IMR-90 (cell line): ENCODE data around the gene PCCA. TPM values are rescaled to one million over a fixed set of nuclear protein-coding genes. Genes with fewer than 3 reads are reported as not detected.

Experiments
- ATAC-seq: fragments of 200-7000 bp; cut with Tn5 transposase; 2 replicates; pipeline ENCODE4 v1.9.1; 2020; ENCODE audit warnings: low read depth, mild to moderate bottlenecking, moderate library complexity
- BruUV-seq: library from RNA; stranded (reverse); fragments of 400-500 nt; replicated peaks from 2 replicates; lab custom pipeline; 2021; lab: Mats Ljungman, UMichigan
- CTCF ChIA-PET: fragments of 300-600 bp; formaldehyde crosslinking; extraction: SDS; loops from one replicate; lab custom pipeline; 2021; ENCODE audit warnings: antibody characterized with exemption; lab: Yijun Ruan, JAX
- POLR2A ChIA-PET: fragments of 300-600 bp; sonication (Branson Sonifier 250); formaldehyde crosslinking; loops from one replicate; lab custom pipeline; 2022; ENCODE audit warnings: antibody characterized with exemption; ENCODE audit not compliant: unreplicated experiment; lab: Charles Lee
- DNase-seq: peaks from one replicate; pipeline ENCODE4 v3.0.0; 2013
- H2AFZ ChIP-seq: replicated peaks from 2 replicates; pipeline ENCODE3; 2013; ENCODE audit warnings: low read length, mild to moderate bottlenecking; ENCODE audit not compliant: poor library complexity
- H2AK5ac ChIP-seq: 2 replicates; pipeline ENCODE4 v1.6.1; 2013; ENCODE audit warnings: low read depth, low read length, inconsistent platforms
- H2AK9ac ChIP-seq: replicated peaks from 2 replicates; pipeline ENCODE3; 2013; ENCODE audit warnings: mild to moderate bottlenecking, low read depth, low read length, moderate library complexity; ENCODE audit not compliant: poor library complexity
- H2BK120ac ChIP-seq: 2 replicates; pipeline ENCODE4 v1.6.1; 2013; ENCODE audit warnings: low read depth, low read length, inconsistent platforms
- H2BK15ac ChIP-seq: 3 replicates; pipeline ENCODE4 v1.6.1; 2013; ENCODE audit warnings: low read depth, low read length, inconsistent platforms
- H2BK20ac ChIP-seq: 2 replicates; pipeline ENCODE4 v1.6.1; 2013; ENCODE audit warnings: low read depth, mild to moderate bottlenecking, inconsistent platforms, low read length, moderate library complexity
- H2BK5ac ChIP-seq: 2 replicates; pipeline ENCODE4 v1.6.1; 2013; ENCODE audit warnings: mild to moderate bottlenecking, low read depth, low read length, inconsistent platforms; ENCODE audit not compliant: poor library complexity, severe bottlenecking
- H3K14ac ChIP-seq: replicated peaks from 2 replicates; pipeline ENCODE4 v1.6.1; 2013; ENCODE audit warnings: low read depth, low read length, inconsistent platforms
- H3K18ac ChIP-seq: 2 replicates; pipeline ENCODE4 v1.6.1; 2013; ENCODE audit warnings: low read depth, low read length, control low read depth
- H3K23ac ChIP-seq: 2 replicates; pipeline ENCODE4 v1.6.1; 2013; ENCODE audit warnings: low read depth, low read length, inconsistent platforms
- H3K27ac ChIP-seq: 2 replicates; pipeline ENCODE4 v1.5.1; 2013; ENCODE audit warnings: mild to moderate bottlenecking, control low read depth, low read length; ENCODE audit not compliant: insufficient read depth
- H3K27me3 ChIP-seq: 2 replicates; pipeline ENCODE4 v1.6.1; 2013; ENCODE audit warnings: low read length; ENCODE audit not compliant: control insufficient read depth, insufficient read depth
- H3K36me3 ChIP-seq: 2 replicates; pipeline ENCODE4 v1.6.1; 2013; ENCODE audit warnings: low read length, mixed read lengths; ENCODE audit not compliant: control insufficient read depth, insufficient read depth
- H3K4ac ChIP-seq: 2 replicates; pipeline ENCODE4 v1.6.1; 2013; ENCODE audit warnings: low read depth, low read length, inconsistent platforms
- H3K4me1 ChIP-seq: 2 replicates; pipeline ENCODE4 v1.6.1; 2013; ENCODE audit warnings: low read length, mixed read lengths; ENCODE audit not compliant: control insufficient read depth, insufficient read depth
- H3K4me2 ChIP-seq: 2 replicates; pipeline ENCODE4 v1.6.1; 2013; ENCODE audit warnings: low read depth, mild to moderate bottlenecking, control low read depth, low read length, moderate library complexity
- H3K4me3 ChIP-seq: 2 replicates; pipeline ENCODE4 v1.5.1; 2013; ENCODE audit warnings: low read depth, mild to moderate bottlenecking, control low read depth, low read length, moderate library complexity; ENCODE audit not compliant: insufficient read depth
- H3K56ac ChIP-seq: 2 replicates; pipeline ENCODE4 v1.6.1; 2013; ENCODE audit warnings: low read length, inconsistent platforms; ENCODE audit not compliant: insufficient read depth; ENCODE audit errors: extremely low read depth
- H3K79me1 ChIP-seq, 2 experiments: 2 replicates each; pipeline ENCODE4 v1.6.1; 2013; ENCODE audit warnings: low read length in 2 of 2, inconsistent platforms in 1 of 2, low read depth in 1 of 2
- H3K9ac ChIP-seq: 2 replicates; pipeline ENCODE4 v1.6.1; 2013; ENCODE audit warnings: low read depth, low read length, control low read depth
- H3K9me1 ChIP-seq: 2 replicates; pipeline ENCODE4 v1.6.1; 2013; ENCODE audit warnings: low read length, inconsistent platforms; ENCODE audit not compliant: insufficient read depth
- H3K9me3 ChIP-seq: 2 replicates; pipeline ENCODE4 v1.6.1; 2013; ENCODE audit warnings: low read length; ENCODE audit not compliant: control insufficient read depth, insufficient read depth
- H4K20me1 ChIP-seq: 2 replicates; pipeline ENCODE4 v1.6.1; 2013; ENCODE audit warnings: low read length, inconsistent platforms; ENCODE audit not compliant: insufficient read depth
- H4K5ac ChIP-seq: 2 replicates; pipeline ENCODE4 v1.6.1; 2013; ENCODE audit warnings: mild to moderate bottlenecking, low read depth, low read length, control low read depth
- H4K8ac ChIP-seq, 2 experiments: 2 replicates each; pipeline ENCODE4 v1.6.1; 2013; ENCODE audit warnings: low read depth in 2 of 2, low read length in 2 of 2, control low read depth in 1 of 2, inconsistent platforms in 1 of 2
- H4K91ac ChIP-seq: 2 replicates; pipeline ENCODE4 v1.6.1; 2013; ENCODE audit warnings: low read depth, low read length, inconsistent platforms; ENCODE audit not compliant: insufficient read depth
- BHLHE40 ChIP-seq: fragments of 150-350 bp; IDR thresholded peaks from 2 replicates; pipeline ENCODE4 v1.6.1; 2016; ENCODE audit warnings: mild to moderate bottlenecking, low read depth, low read length
- CEBPB ChIP-seq: IDR thresholded peaks from 2 replicates; pipeline ENCODE4 v1.6.1; 2012; ENCODE audit warnings: low read depth, low read length, improper control_type of control experiment
- CHD1 ChIP-seq: IDR thresholded peaks from 2 replicates; pipeline ENCODE4 v1.6.1; 2012; ENCODE audit warnings: low read depth, low read length, improper control_type of control experiment
- CTCF ChIP-seq: conservative IDR thresholded peaks from 2 replicates; pipeline ENCODE4 v1.5.1; 2012; ENCODE audit warnings: mild to moderate bottlenecking, low read depth, low read length, improper control_type of control experiment
- ELK1 ChIP-seq: fragments of 150-350 bp; IDR thresholded peaks from 2 replicates; pipeline ENCODE4 v1.6.1; 2016; ENCODE audit warnings: low read depth, mild to moderate bottlenecking, low read length, moderate library complexity, borderline replicate concordance
- FOS ChIP-seq: fragments of 150-350 bp; IDR thresholded peaks from 2 replicates; pipeline ENCODE4 v1.6.1; 2016; ENCODE audit warnings: low read depth, low read length
- MAFK ChIP-seq: IDR thresholded peaks from 2 replicates; pipeline ENCODE4 v1.6.1; 2012; ENCODE audit warnings: low read depth, low read length, improper control_type of control experiment
- MAZ ChIP-seq: IDR thresholded peaks from 2 replicates; pipeline ENCODE4 v1.6.1; 2012; ENCODE audit warnings: low read depth, mild to moderate bottlenecking, low read length, improper control_type of control experiment, moderate library complexity, borderline replicate concordance
- MXI1 ChIP-seq: IDR thresholded peaks from 2 replicates; pipeline ENCODE4 v1.6.1; 2012; ENCODE audit warnings: low read depth, mild to moderate bottlenecking, low read length, moderate library complexity, borderline replicate concordance
- NFE2L2 ChIP-seq: fragments of 150-350 bp; IDR thresholded peaks from 2 replicates; pipeline ENCODE4 v1.6.1; 2016; ENCODE audit warnings: low read depth, mild to moderate bottlenecking, low read length
- POLR2A ChIP-seq: IDR thresholded peaks from 2 replicates; pipeline ENCODE4 v1.6.1; 2012; ENCODE audit warnings: mild to moderate bottlenecking, low read depth, low read length
- RAD21 ChIP-seq: IDR thresholded peaks from 2 replicates; pipeline ENCODE4 v1.6.1; 2012; ENCODE audit warnings: low read length, improper control_type of control experiment
- RCOR1 ChIP-seq: IDR thresholded peaks from 2 replicates; pipeline ENCODE4 v1.6.1; 2012; ENCODE audit warnings: mild to moderate bottlenecking, low read length, improper control_type of control experiment; ENCODE audit not compliant: insufficient replicate concordance
- RFX5 ChIP-seq: IDR thresholded peaks from 2 replicates; pipeline ENCODE4 v1.8.0; 2012; ENCODE audit warnings: low read depth, mild to moderate bottlenecking, low read length, moderate library complexity
- SMC3 ChIP-seq: fragments of 150-350 bp; IDR thresholded peaks from 2 replicates; pipeline ENCODE4 v1.6.1; 2016; ENCODE audit warnings: low read depth, mild to moderate bottlenecking, antibody characterized with exemption, low read length, moderate library complexity
- USF2 ChIP-seq: fragments of 150-350 bp; IDR thresholded peaks from 2 replicates; pipeline ENCODE4 v1.6.1; 2017; ENCODE audit warnings: mild to moderate bottlenecking, antibody characterized with exemption, low read length, low read depth
- whole genome bisulfite sequencing, 2 experiments: methylation state at CpG; one replicate each; pipeline versions ENCODE4 v1.1.5 to v1.1.7; 2013; ENCODE audit warnings: missing lambda C conversion rate in 2 of 2; ENCODE audit not compliant: insufficient read length in 1 of 2; ENCODE audit errors: extremely low coverage in 2 of 2; 5-methylcytosine and 5-hydroxymethylcytosine counted together
- dilution Hi-C: fragments of 300-500 bp; cut with HindIII; formaldehyde crosslinking; loops from one replicate; pipeline ENCODE4 v1.14.3; 2018; ENCODE audit warnings: low sequenced_read_pairs; ENCODE audit not compliant: unreplicated experiment
- in situ Hi-C: fragments of 300-500 bp; cut with MboI; formaldehyde crosslinking; loops from 3 replicates; pipeline ENCODE4 v1.14.3; 2019; ENCODE audit warnings: low sequenced_read_pairs, inconsistent platforms, mixed read lengths
- intact Hi-C: fragments of 100-400 bp; cut with micrococcal nuclease; formaldehyde crosslinking; loops from 2 replicates; pipeline ENCODE4 v1.10.0; 2022
- polyA plus RNA-seq, 3 experiments: library from polyadenylated mRNA; depleted of rRNA; stranded (reverse); fragments of >200 nt; gene quantifications; 2 replicates each; pipeline ENCODE4 v1.2.3, GENCODE V29; 2012; ENCODE audit warnings: low replicate concordance in 1 of 3
- total RNA-seq: library from RNA; depleted of rRNA; stranded (reverse); fragments of >200 nt; gene quantifications from 2 replicates; pipeline ENCODE4 v1.2.3, GENCODE V29; 2012

Gene PCCA
- total and polyA plus RNA-seq, 2 of the 4 experiments (the other 2 are of a cell fraction), result 7.6 to 24.0 TPM

GRCh38 chr13:100381595-100382224, 292.8 kb downstream of the PCCA start:
- H3K9me1 ChIP-seq, result peaks cover 7% of the 10 kb centered on the region; the same call in 1 of the 2 replicates
- no peak overlapping the region for H2BK5ac ChIP-seq
- DNase-seq (no peak), ATAC-seq (no peak)
- no peak for TF ChIP-seq MAFK
- TF ChIP-seq MXI1, result no peak
- TF ChIP-seq RFX5, result no peak
- TF ChIP-seq USF2, result no peak
- no peak for TF ChIP-seq SMC3
- TF ChIP-seq NFE2L2, result no peak
- TF ChIP-seq ELK1, result no peak
- no peak for TF ChIP-seq BHLHE40
- TF ChIP-seq CEBPB, result no peak
- no peak for TF ChIP-seq RCOR1
- no peak for TF ChIP-seq POLR2A
- TF ChIP-seq FOS, result no peak
- TF ChIP-seq RAD21, result no peak
- no peak for TF ChIP-seq CHD1
- TF ChIP-seq CTCF, result no peak
- TF ChIP-seq MAZ, result no peak
- H3K14ac ChIP-seq, result no peak overlapping the region
- H2BK15ac ChIP-seq, result 0 out of 3 replicates have a peak overlapping the region, but pooled peaks have one; percentile 31
- ChIA-PET POLR2A (no interaction called here), CTCF (no interaction called here)
- no peak overlapping the region for H3K9ac ChIP-seq
- peak overlapping the region; percentile 55 for H2AK9ac ChIP-seq
- 0 out of 2 replicates have a peak overlapping the region, but pooled peaks have one; percentile 15 for H3K4ac ChIP-seq
- H4K8ac ChIP-seq, result no peak overlapping the region
- H2BK20ac ChIP-seq, result no peak overlapping the region
- no peak overlapping the region for H2BK120ac ChIP-seq
- H2AK5ac ChIP-seq, result no peak overlapping the region
- no peak overlapping the region for H2AFZ ChIP-seq
- peaks cover 8% of the 10 kb centered on the region for H3K4me1 ChIP-seq
- no peak overlapping the region for H3K18ac ChIP-seq
- intact Hi-C loops (no loop called here), in situ Hi-C loops (no loop called here), dilution Hi-C loops (no loop called here)
- H4K20me1 ChIP-seq, result no peaks in the 10 kb centered on the region
- no peak overlapping the region for H3K27ac ChIP-seq
- no peak overlapping the region for H3K4me2 ChIP-seq
- H4K91ac ChIP-seq, result peak overlapping the region; percentile 47
- peaks cover 0 to 7% of the 10 kb centered on the region in 2 experiments; a peak in 1 of 4 replicates for H3K79me1 ChIP-seq
- H3K27me3 ChIP-seq, result no peaks in the 10 kb centered on the region
- peaks cover 7% of the 10 kb centered on the region for H3K36me3 ChIP-seq
- no peak overlapping the region for H3K23ac ChIP-seq
- no peak overlapping the region for H3K56ac ChIP-seq
- H4K5ac ChIP-seq, result no peak overlapping the region
- H3K9me3 ChIP-seq, result peaks cover 4% of the 10 kb centered on the region
- no peak overlapping the region for H3K4me3 ChIP-seq
- 100% methylated on average over 2 of the region's 16 CpGs; no CpG with 5 or more reads in 1 of the 2 experiments for WGBS, 2 experiments
- BruUV-seq, result no TSS peak
